HG02884 (cell line): ENCODE measurements around the gene TBC1D2B.

Source experiments
- ATAC-seq: cut with Tn5 transposase; IDR thresholded peaks from one replicate; pipeline ENCODE4 v1.9.1; 2021; ENCODE audit warnings: mild to moderate bottlenecking, moderate library complexity; ENCODE audit not compliant: unreplicated experiment

The TBC1D2B gene

DNA sequence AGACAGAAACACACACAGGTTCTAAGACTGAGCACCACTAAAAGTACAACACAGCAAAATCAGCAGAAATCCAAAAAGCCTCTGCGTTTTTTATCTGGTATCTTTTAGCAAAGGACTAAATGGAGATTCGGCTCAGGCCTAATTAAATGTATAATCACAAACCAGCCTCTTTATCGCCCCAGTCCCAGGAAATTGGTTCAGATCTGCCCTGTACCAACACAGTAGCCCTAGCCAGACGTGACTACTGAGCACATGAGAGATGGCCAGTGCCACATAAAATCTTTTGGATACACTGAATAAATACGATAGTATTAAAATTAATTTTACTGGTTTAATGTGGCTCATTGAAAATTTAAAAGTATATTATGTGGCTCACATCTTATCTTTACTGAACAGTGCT, 19.7 kb downstream of the TBC1D2B start:
- ATAC-seq: no peak

DNA sequence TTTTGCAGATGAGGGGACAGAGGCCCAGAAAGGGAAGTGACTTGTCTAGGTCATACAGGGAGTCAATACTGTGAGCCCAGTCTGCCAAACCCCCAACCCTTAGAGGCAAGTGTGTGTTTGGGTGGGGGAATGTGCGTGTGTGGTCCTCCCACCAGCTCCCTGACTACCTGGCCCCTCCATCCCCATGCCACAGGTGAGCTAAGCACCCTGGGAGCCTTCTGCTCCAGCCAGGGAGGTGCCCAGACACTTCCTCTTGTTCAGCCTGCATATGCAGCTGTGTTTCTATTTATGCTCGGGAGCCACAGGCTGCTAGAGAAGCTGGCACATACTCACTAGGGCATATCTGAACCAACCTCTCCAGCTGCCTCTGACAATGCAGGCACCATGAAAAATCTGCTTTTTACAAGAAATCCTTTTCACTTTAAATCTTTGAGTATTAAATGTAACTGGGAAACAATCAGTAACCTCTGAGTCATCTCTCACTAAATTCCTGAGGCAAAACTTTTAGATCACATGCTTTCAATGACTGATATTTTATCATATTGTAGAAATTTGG, 20.7 kb downstream of the TBC1D2B start:
- ATAC-seq: no peak

- no peak for ATAC-seq
Observed at GRCh38 chr15:78055919-78056713, 21.4 kb downstream of the TBC1D2B start.

DNA sequence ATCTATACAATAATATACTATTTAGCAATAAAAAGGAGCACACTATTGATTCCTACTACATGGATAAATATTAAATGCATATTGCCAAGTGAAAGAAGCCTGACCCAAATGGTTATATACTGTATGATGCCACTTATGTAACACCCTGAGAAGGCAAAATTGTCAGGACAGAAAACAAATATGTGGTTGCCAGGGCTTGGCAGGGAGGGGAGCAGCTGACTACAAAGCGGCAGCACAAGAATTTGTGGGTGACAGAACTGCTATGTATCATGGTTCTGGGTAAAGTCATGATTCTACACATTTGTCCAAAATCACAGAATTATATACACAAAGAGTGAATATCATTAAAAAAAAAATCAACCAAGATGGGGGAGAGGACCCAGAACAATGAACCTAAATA, 22.5 kb downstream of the TBC1D2B start:
- ATAC-seq: no peak

- ATAC-seq: no peak
Observed at GRCh38 chr15:78054518-78054917, 23.0 kb downstream of the TBC1D2B start.

DNA sequence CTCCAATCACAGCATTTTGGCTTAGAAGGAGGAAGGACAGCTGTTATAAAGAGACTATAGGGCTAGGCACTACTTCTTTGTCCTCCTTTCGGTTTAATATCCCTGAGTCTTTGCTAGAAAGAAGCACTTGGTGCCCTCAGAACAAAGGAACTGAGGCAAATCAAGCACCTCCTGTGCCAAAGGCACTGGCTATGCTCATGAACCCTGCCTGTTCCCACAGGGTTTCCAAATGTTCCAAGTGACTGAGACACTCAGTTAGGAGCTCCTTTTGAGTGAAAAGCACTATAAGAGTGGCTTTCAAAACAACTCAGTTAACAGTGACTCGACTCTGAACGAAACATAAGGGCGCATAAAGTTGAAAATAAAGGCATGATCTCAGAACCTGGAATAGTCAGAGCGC, 25.0 kb downstream of the TBC1D2B start:
- no peak for ATAC-seq

GRCh38 chr15:78052001-78052401, 25.5 kb downstream of the TBC1D2B start:
- ATAC-seq: no peak

DNA sequence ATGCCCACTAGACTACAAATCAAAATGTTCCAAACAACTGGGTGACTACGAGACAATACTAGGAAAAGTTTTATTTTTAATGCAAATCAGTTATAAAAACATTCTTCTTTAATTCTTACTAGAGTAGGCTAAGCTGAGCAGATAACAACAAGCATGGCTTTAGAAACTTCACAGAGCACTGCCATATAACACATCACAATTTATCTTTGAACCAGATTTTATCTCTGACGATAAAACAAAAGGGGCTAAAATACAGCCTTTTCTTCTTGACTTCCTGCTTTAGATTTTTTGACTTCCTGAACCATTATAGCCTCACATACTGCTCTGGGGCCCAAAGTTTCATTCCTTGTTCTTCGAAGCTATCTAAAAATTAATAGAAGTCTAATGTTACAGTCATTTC, 25.9 kb downstream of the TBC1D2B start:
- ATAC-seq: no peak

- no peak for ATAC-seq
Observed at GRCh38 chr15:78050826-78051225, 26.7 kb downstream of the TBC1D2B start.

DNA sequence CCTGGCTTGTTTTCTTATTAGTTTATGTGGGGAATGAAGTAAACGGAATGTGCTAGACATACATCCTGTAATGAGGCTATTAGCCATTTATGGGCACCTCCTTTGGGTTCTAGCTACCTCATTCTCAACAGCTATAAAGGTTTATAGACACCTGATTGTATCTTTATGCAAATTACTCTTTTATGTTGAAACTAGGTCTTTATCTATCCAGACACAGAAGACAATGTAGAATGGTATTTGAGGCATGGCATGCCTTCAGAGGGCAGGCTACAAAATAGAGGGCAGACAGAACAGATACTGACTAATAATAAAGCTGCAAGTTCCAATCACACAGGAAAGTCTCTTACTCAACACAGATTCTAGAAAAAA, 27.1 kb downstream of the TBC1D2B start:
- no peak for ATAC-seq

GRCh38 chr15:78049691-78050440, 27.6 kb downstream of the TBC1D2B start:
- ATAC-seq: peak; percentile 75

DNA sequence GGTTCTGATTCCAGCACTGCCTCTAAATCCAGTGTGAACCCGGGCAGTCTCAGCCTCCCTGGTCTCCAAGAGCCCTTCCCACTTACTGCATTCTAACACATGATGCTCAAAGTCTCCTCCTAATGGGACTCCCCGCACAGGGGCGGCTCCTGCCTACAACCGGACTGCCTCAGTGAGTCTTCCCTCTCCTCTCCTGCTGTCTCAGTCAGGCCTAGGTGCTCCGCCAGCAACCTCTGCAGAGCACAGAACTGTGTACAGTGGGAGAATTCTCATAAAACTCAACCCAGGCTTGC, 28.9 kb downstream of the TBC1D2B start:
- ATAC-seq: no peak

DNA sequence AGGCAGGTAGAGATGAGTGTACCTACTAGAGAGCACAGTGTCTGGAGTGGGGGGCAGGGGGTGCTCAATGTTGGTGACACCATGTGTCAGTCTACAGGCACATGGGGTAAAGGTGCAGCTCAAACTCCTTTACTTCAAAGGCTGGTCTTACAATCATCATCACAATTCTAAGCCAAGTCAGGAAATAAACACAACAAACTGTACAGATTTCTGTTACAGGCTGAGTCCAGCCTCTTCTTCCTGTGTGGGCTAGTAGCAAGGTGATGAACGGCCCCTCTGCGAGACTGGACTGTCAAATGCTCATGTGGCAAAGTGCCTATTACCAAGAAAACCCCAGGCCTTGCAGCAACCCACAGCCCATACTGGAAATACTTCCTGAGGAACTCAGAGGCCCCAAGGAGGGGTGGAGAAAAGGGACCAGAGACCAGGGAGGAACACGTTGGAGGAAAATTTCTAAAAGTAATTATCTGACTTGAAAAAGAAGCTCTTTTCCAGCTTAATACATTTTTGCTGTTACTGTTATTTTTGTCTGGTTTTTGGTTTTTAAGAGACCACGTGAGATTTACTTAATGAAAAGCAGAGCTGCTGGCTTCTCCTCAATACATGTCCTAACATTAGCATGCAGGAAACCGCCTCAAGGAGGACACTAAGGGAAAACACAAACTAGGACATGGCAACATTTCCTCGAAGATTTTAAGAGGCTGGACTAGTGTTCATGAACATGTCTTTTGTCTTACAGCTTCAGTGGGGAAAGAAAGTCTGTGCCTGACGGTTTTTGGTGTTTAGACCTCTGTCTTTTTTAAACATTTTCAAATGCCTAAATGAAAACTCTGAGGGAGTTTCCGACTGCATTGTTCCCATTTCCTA, 29.5 kb downstream of the TBC1D2B start:
- no peak for ATAC-seq

- no peak for ATAC-seq
Observed at GRCh38 chr15:78046796-78047341, 30.6 kb downstream of the TBC1D2B start.

DNA sequence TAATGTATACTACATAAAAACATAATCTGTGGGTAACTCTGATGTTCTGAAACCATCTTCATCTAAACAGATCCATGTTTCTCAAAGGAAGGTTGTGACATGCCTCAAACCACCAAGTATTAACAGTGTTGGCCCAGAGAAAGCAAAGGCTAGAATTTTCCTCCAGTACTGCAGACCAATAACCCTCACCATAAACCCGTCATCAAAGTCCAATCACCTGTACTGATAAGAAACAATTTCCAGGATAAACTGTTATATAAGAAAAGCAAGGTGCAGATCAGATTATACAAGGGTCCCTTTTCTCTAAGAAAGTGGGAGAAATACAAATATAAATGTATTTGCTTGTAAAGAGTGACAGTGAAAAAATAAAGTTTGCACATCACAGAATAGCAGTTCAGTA, 32.3 kb downstream of the TBC1D2B start:
- no peak for ATAC-seq

DNA sequence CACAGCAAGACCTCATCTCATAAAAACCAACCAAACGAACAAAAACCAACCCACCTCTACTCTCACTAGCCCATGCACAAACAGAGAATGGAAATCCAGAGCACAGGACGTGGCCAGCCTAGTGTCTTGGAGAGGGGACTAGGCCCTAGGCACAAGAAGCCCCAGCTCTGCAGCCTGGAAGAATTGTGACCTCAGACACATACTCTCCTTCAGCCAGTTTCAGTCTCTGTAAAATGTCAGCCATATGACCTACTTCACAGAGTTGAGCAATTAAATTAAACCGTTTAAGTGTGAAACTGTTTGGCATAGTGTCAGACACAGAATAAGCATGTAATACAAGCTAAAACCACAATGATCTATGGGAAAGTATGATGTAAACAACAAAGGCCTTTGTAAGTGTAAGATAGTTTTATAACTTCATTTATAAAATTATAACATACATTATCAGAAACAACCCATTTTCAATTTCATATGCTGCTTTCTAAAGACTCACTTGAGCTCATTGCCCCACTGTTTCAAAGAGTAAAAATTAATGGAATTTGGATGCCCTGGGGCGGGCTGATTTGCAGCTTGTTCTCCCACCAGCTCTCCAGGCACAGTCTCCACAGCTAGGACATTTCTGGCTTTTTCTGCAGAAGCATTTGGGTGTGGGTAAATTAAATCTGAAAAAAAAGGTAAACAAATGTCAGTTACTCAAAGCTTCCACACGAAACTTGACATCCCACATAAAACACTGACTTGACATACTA, 32.9 kb downstream of the TBC1D2B start:
- no peak for ATAC-seq

- ATAC-seq: no peak
Observed at GRCh38 chr15:78041946-78042345, 35.6 kb downstream of the TBC1D2B start.

- no peak for ATAC-seq
Observed at GRCh38 chr15:78040653-78041244, 36.8 kb downstream of the TBC1D2B start.

- ATAC-seq: no peak
Observed at GRCh38 chr15:78038585-78039247, 38.8 kb downstream of the TBC1D2B start.
